NOMO-1 treated with dmso at 0.1 percent for 144 hours (cell line): ENCODE measurements around the gene BLOC1S4.

Experiments used
- DNase-seq: peaks from one replicate; lab custom pipeline; 2025; ENCODE audit not compliant: unreplicated experiment; lab: John Stamatoyannopoulos, UW

The BLOC1S4 gene

DNA sequence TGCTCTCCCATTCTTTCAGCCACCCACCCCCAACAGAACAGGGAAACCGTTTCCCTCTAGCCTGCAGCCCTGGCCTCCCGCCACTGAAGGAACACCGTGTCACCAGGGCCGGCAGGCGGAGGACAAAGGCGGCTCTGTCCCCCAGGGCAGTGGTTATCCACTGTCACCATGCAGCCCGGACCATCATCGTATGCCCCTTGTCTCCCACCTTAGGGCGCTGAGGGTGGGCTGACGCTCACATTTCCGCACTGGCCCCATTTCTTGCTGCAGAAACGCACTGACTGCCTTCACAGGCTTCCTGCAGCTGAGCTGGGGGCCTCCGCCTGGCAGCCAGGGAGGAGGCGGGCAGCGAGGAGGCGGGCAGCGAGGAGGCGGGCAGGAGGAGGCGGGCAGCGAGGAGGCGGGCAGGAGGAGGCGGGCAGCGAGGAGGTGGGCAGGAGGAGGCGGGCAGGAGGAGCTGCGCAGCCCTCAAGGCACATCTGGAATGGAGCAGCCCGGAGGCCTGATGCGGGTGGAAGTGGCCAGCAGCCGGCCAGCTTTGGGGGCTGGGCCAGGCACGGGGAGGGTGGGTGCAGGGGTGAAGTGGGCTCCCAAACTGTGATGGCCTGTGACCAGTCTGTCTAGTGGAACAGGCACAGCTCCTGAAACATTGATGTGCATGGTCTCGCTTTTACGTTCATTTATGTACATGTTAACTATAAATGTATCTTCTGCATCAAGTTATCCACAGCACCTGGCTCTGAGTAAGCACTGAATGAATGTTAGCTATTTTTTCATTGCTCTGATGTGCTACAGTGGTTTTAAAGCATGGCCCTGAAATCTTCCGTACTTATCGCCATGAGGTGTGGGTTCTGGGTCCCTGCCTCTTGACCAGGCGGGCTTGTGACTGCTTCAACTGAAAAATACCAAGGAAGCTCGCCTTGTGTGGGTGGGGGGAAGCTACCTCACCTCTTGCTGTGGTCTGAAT is 46.0 kb downstream of the BLOC1S4 start:
- peak; percentile 18 for DNase-seq

DNA sequence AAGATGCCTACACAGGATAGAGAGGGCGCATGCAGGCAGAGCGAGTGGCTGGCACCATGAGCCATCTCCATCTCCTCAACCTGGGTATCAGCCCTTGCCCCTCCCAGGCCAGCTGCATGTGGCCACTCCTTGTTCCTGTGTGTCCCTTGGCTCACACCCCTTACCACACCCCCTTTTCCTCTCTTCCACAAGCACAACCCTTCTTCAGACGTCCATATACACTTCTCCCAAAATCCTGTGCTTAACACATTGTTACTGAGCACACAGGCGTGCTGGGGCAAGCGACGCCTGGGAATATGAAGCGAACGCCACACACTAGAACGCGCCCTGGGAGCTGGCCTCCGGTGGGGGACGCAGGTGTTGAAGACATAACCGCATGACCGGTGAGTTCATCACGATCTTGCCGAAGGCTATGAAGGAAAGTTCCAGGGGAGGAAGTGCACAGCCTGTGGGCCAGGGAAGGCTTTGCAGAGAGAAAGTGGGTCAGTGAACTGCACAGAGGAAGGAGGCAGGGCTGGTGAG is 47.4 kb downstream of the BLOC1S4 start:
- DNase-seq = no peak

DNA sequence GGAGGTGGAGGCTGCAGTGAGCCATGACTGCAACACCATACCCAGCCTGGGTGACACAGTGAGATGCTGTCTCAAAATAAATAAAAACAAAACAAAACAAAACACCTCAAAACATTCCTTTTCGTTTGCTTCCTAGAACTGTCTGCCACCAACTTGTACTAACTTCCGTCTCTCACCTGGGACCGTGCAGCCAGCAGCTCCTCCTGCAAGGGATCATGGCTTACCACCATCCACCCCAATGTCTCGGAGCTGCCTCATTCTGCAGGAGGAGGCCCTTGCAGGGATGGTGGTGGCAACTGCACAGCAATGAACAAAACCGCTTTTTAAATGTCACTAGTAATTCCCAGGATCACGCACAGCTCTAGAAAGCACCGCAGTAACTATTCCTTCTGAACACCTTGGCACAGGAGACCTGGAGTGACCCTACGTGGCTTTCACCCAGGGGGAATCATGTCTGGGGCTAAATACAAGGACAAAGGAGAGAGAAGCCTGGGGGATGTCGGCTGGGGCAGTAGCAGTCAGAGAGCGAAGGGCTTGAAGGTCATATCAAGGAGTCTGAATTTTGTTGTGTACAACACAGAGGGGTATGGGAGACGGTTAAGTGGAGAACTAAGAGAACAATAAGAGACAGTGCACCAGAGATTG is 49.1 kb downstream of the BLOC1S4 start:
- no peak for DNase-seq

DNA sequence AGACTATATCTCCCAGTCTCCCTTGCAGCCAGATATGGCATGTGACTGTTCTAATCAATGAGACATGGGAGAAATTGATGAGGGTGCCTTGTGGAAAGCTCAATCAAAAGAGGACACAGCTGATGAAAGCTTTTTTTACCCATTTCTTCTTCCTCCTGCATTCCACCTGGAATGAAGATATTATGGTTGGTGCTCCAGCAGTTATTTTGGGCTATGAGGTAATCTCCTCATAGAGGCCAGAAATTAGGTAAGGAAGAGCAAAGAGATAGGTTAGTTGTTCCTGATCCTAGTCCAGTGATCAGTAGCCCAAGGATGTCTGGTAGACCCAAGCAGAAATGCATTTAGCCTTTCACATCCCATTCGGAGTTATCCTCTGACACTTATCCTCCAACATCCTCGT is 49.7 kb downstream of the BLOC1S4 start:
- no peak for DNase-seq
